Nephron (organoid): Measurements from ENCODE around the gene PDGFRA.

Experiments used
- H3K27ac Mint-ChIP-seq, 3 experiments: 2 replicates each; pipeline ENCODE4 v1.8.0; 2020; ENCODE audit warnings: mixed read lengths in 3 of 3, mild to moderate bottlenecking in 2 of 3, moderate library complexity in 1 of 3
- H3K27me3 Mint-ChIP-seq: 2 replicates; pipeline ENCODE4 v1.8.0; 2021; ENCODE audit warnings: low read depth, mild to moderate bottlenecking, moderate library complexity, mixed read lengths
- H3K36me3 Mint-ChIP-seq: 2 replicates; pipeline ENCODE4 v1.8.0; 2020; ENCODE audit warnings: low read depth, mixed read lengths
- H3K4me1 Mint-ChIP-seq: 2 replicates; pipeline ENCODE4 v1.8.0; 2020; ENCODE audit warnings: mixed read lengths
- H3K4me3 Mint-ChIP-seq, 3 experiments: 2 replicates each; pipeline ENCODE4 v1.8.0; 2020; ENCODE audit warnings: mild to moderate bottlenecking in 3 of 3, mixed read lengths in 3 of 3, moderate library complexity in 2 of 3
- H3K9me3 Mint-ChIP-seq: 2 replicates; pipeline ENCODE4 v1.8.0; 2020; ENCODE audit warnings: mixed read lengths
- CTCF ChIP-seq, 3 experiments: fragments of 200-600 bp; sonication (generic); IDR thresholded peaks; one replicate each; pipeline ENCODE4 v1.5.0; 2021; ENCODE audit warnings: antibody characterized with exemption in 3 of 3; ENCODE audit not compliant: unreplicated experiment in 3 of 3

The PDGFRA gene

GRCh38 chr4:54225598-54226403, 3.3 kb upstream of the PDGFRA start:
- Mint-ChIP-seq H3K36me3 (peaks cover 11% of the 10 kb centered on the region), H3K4me3 (peak overlapping the region; percentile 92 to 95 (median 95)), H3K9me3 (peaks cover 5% of the 10 kb centered on the region), H3K27me3 (peaks cover 91% of the 10 kb centered on the region), H3K4me1 (peaks cover 24% of the 10 kb centered on the region), H3K27ac (peak overlapping the region; percentile 93 to 99 (median 98))
- TF ChIP-seq CTCF (IDR thresholded peaks at IDR 0.05; ENCODE audit: unreplicated experiment in 3 of 3) = no peak

- Mint-ChIP-seq H3K27ac (peak overlapping the region; percentile 93 to 99 (median 98)), H3K36me3 (peaks cover 20% of the 10 kb centered on the region), H3K4me1 (peaks cover 24% of the 10 kb centered on the region), H3K4me3 (peak overlapping the region; percentile 92 to 95 (median 95)), H3K9me3 (peaks cover 5% of the 10 kb centered on the region), H3K27me3 (peaks cover 97% of the 10 kb centered on the region)
- no peak for TF ChIP-seq CTCF (IDR thresholded peaks at IDR 0.05; ENCODE audit: unreplicated experiment in 3 of 3)
These were observed 2.5 kb upstream of the PDGFRA start for GRCh38 chr4:54226404-54227255.

GRCh38 chr4:54227256-54228055, 1.6 kb upstream of the PDGFRA start:
- peaks cover 24% of the 10 kb centered on the region for H3K4me1 Mint-ChIP-seq
- H3K4me3 Mint-ChIP-seq = peak overlapping the region; percentile 92 to 95 (median 95)
- peak overlapping the region; percentile 93 to 99 (median 98) for H3K27ac Mint-ChIP-seq
- TF ChIP-seq CTCF (IDR thresholded peaks at IDR 0.05; ENCODE audit: unreplicated experiment in 3 of 3) = no peak
- H3K36me3 Mint-ChIP-seq = peaks cover 27% of the 10 kb centered on the region
- H3K27me3 Mint-ChIP-seq = peaks cover 97% of the 10 kb centered on the region
- H3K9me3 Mint-ChIP-seq = peaks cover 5% of the 10 kb centered on the region

GRCh38 chr4:54228056-54228527, 1.0 kb upstream of the PDGFRA start:
- peaks cover 5% of the 10 kb centered on the region for H3K9me3 Mint-ChIP-seq
- H3K4me1 Mint-ChIP-seq = peaks cover 24% of the 10 kb centered on the region
- peak overlapping the region; percentile 92 to 95 (median 95) for H3K4me3 Mint-ChIP-seq
- peaks cover 27% of the 10 kb centered on the region for H3K36me3 Mint-ChIP-seq
- H3K27ac Mint-ChIP-seq = peak overlapping the region; percentile 93 to 99 (median 98)
- peaks cover 95% of the 10 kb centered on the region for H3K27me3 Mint-ChIP-seq
- peak; percentile 83 to 86 (median 84) for TF ChIP-seq CTCF (IDR thresholded peaks at IDR 0.05; ENCODE audit: unreplicated experiment in 3 of 3)

- peaks cover 24% of the 10 kb centered on the region for H3K4me1 Mint-ChIP-seq
- H3K36me3 Mint-ChIP-seq = peaks cover 27% of the 10 kb centered on the region
- peaks cover 90% of the 10 kb centered on the region for H3K27me3 Mint-ChIP-seq
- peak overlapping the region; percentile 92 to 95 (median 95) for H3K4me3 Mint-ChIP-seq
- H3K9me3 Mint-ChIP-seq = peaks cover 5% of the 10 kb centered on the region
- TF ChIP-seq CTCF (IDR thresholded peaks at IDR 0.05; ENCODE audit: unreplicated experiment in 3 of 3) = no peak
- peak overlapping the region; percentile 93 to 99 (median 98) for H3K27ac Mint-ChIP-seq
These were observed 547 bp upstream of the PDGFRA start for GRCh38 chr4:54228546-54228945.
